ENCODE measurements around the gene KCNQ1OT1.

KCNQ1OT1 gene

DNA sequence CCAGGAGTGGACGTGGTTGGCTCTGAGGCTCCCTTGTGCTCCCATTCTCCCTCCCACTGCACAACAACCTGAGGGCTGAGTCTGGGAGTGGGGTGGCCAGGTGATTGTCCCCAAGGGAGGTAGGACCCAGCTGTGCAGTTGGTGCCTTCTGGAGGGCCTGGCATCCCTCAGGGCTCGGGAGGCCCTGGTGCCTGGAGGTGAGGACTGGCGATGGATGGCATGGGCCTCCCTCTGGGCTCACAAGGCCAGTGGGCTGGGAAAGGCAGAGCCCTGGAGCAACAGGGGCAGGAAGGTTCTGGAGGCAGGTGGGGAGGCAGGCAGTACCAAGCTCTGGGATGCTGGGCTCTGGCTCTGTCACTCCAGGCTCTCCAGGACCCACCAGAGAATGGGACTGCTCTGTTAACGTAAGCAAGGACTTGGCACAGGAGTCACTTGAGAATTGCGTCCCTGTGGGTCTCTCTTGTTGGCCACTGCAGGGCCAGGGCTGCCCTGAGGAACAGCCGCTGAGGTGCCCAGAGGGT is 114.2 kb downstream of the KCNQ1OT1 start:
- no peak for ATAC-seq
- TF ChIP-seq ZC3H10 (CRISPR knock-in tag; IDR thresholded peaks at IDR 0.05) = no peak
- no peak for TF ChIP-seq TCF4 (CRISPR knock-in tag; IDR thresholded peaks at IDR 0.05; ENCODE audit: borderline replicate concordance)
- no peak for TF ChIP-seq RARB (CRISPR knock-in tag; IDR thresholded peaks at IDR 0.05)
- TF ChIP-seq, protein P1, sequence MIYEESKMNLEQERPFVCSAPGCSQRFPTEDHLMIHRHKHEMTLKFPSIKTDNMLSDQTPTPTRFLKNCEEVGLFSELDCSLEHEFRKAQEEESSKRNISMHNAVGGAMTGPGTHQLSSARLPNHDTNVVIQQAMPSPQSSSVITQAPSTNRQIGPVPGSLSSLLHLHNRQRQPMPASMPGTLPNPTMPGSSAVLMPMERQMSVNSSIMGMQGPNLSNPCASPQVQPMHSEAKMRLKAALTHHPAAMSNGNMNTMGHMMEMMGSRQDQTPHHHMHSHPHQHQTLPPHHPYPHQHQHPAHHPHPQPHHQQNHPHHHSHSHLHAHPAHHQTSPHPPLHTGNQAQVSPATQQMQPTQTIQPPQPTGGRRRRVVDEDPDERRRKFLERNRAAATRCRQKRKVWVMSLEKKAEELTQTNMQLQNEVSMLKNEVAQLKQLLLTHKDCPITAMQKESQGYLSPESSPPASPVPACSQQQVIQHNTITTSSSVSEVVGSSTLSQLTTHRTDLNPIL (CRISPR knock-in tag; IDR thresholded peaks at IDR 0.05; ENCODE audit: low read depth) = no peak
- no peak for TF ChIP-seq OSR1 (CRISPR knock-in tag; IDR thresholded peaks at IDR 0.05)
- no peak for TF ChIP-seq ZNF8 (CRISPR knock-in tag; IDR thresholded peaks at IDR 0.05)
- TF ChIP-seq ZNF70 (CRISPR knock-in tag; IDR thresholded peaks at IDR 0.05) = no peak
- TF ChIP-seq ZFP30 (CRISPR knock-in tag; IDR thresholded peaks at IDR 0.05) = no peak
- TF ChIP-seq, protein P2, sequence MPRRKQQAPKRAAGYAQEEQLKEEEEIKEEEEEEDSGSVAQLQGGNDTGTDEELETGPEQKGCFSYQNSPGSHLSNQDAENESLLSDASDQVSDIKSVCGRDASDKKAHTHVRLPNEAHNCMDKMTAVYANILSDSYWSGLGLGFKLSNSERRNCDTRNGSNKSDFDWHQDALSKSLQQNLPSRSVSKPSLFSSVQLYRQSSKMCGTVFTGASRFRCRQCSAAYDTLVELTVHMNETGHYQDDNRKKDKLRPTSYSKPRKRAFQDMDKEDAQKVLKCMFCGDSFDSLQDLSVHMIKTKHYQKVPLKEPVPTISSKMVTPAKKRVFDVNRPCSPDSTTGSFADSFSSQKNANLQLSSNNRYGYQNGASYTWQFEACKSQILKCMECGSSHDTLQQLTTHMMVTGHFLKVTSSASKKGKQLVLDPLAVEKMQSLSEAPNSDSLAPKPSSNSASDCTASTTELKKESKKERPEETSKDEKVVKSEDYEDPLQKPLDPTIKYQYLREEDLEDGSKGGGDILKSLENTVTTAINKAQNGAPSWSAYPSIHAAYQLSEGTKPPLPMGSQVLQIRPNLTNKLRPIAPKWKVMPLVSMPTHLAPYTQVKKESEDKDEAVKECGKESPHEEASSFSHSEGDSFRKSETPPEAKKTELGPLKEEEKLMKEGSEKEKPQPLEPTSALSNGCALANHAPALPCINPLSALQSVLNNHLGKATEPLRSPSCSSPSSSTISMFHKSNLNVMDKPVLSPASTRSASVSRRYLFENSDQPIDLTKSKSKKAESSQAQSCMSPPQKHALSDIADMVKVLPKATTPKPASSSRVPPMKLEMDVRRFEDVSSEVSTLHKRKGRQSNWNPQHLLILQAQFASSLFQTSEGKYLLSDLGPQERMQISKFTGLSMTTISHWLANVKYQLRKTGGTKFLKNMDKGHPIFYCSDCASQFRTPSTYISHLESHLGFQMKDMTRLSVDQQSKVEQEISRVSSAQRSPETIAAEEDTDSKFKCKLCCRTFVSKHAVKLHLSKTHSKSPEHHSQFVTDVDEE (CRISPR knock-in tag; IDR thresholded peaks at IDR 0.05) = no peak
- TF ChIP-seq GLIS3 (CRISPR knock-in tag; IDR thresholded peaks at IDR 0.05) = no peak
- TF ChIP-seq PPARA (CRISPR knock-in tag; IDR thresholded peaks at IDR 0.05; ENCODE audit: borderline replicate concordance) = no peak
- no peak for TF ChIP-seq ARNTL (CRISPR knock-in tag; IDR thresholded peaks at IDR 0.05; ENCODE audit: borderline replicate concordance, low read depth)
- TF ChIP-seq, protein P3, sequence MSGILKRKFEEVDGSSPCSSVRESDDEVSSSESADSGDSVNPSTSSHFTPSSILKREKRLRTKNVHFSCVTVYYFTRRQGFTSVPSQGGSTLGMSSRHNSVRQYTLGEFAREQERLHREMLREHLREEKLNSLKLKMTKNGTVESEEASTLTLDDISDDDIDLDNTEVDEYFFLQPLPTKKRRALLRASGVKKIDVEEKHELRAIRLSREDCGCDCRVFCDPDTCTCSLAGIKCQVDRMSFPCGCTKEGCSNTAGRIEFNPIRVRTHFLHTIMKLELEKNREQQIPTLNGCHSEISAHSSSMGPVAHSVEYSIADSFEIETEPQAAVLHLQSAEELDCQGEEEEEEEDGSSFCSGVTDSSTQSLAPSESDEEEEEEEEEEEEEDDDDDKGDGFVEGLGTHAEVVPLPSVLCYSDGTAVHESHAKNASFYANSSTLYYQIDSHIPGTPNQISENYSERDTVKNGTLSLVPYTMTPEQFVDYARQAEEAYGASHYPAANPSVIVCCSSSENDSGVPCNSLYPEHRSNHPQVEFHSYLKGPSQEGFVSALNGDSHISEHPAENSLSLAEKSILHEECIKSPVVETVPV (CRISPR knock-in tag; IDR thresholded peaks at IDR 0.05) = no peak
- no peak for TF ChIP-seq ZNF565 (CRISPR knock-in tag; conservative IDR thresholded peaks at IDR 0.05; ENCODE audit: low read depth)
- TF ChIP-seq ISL1 (CRISPR knock-in tag; IDR thresholded peaks at IDR 0.05) = no peak
- TF ChIP-seq BACH2 (CRISPR knock-in tag; IDR thresholded peaks at IDR 0.05; ENCODE audit: borderline replicate concordance) = no peak
- TF ChIP-seq ZFP3 (CRISPR knock-in tag; IDR thresholded peaks at IDR 0.05) = no peak
- TF ChIP-seq, protein P4, sequence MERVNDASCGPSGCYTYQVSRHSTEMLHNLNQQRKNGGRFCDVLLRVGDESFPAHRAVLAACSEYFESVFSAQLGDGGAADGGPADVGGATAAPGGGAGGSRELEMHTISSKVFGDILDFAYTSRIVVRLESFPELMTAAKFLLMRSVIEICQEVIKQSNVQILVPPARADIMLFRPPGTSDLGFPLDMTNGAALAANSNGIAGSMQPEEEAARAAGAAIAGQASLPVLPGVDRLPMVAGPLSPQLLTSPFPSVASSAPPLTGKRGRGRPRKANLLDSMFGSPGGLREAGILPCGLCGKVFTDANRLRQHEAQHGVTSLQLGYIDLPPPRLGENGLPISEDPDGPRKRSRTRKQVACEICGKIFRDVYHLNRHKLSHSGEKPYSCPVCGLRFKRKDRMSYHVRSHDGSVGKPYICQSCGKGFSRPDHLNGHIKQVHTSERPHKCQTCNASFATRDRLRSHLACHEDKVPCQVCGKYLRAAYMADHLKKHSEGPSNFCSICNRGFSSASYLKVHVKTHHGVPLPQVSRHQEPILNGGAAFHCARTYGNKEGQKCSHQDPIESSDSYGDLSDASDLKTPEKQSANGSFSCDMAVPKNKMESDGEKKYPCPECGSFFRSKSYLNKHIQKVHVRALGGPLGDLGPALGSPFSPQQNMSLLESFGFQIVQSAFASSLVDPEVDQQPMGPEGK (CRISPR knock-in tag; IDR thresholded peaks at IDR 0.05; ENCODE audit: borderline replicate concordance) = no peak
- TF ChIP-seq, protein P5, sequence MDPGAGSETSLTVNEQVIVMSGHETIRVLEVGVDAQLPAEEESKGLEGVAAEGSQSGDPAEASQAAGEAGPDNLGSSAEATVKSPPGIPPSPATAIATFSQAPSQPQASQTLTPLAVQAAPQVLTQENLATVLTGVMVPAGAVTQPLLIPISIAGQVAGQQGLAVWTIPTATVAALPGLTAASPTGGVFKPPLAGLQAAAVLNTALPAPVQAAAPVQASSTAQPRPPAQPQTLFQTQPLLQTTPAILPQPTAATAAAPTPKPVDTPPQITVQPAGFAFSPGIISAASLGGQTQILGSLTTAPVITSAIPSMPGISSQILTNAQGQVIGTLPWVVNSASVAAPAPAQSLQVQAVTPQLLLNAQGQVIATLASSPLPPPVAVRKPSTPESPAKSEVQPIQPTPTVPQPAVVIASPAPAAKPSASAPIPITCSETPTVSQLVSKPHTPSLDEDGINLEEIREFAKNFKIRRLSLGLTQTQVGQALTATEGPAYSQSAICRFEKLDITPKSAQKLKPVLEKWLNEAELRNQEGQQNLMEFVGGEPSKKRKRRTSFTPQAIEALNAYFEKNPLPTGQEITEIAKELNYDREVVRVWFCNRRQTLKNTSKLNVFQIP (CRISPR knock-in tag; IDR thresholded peaks at IDR 0.05; ENCODE audit: borderline replicate concordance, low read depth) = no peak
- TF ChIP-seq CSDC2 (CRISPR knock-in tag; IDR thresholded peaks at IDR 0.05) = no peak

DNA sequence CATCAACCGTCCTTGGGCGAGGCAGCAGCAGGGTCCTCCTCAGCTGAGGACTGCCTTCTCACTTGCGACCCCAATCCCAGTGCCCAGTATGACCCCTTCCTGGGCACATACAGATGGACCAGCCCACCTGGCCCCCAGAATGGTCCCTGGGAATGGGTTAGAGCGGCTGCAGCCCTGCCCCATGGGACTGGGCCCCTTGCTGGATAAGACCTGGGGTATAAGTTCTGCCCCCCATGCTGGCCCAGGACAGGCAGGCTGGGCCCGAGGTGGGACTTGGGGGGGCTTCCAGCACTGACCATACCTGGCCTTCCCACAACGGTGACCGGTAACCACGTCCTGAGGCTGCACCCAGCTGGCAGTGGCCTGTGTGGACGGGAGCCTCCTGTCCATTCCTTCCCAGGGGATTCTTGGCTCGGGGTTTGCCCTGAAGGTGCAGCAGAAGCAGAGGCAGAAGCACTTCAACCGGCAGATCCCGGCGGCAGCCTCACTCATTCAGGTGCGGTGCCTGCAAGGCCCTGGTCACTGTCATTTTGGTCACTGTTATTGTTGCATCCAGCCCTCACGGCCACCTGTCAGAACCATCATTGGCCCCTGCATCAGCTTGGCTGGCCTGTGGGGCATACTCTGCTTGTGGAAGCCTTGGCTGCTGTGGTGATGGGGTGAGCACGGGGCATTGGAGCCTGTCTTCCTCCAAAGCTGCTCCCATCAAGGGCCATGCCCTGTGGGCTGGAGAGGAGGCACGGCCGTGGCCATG is 114.8 kb downstream of the KCNQ1OT1 start:
- TF ChIP-seq RARB (CRISPR knock-in tag; IDR thresholded peaks at IDR 0.05) = no peak
- ATAC-seq = no peak

DNA sequence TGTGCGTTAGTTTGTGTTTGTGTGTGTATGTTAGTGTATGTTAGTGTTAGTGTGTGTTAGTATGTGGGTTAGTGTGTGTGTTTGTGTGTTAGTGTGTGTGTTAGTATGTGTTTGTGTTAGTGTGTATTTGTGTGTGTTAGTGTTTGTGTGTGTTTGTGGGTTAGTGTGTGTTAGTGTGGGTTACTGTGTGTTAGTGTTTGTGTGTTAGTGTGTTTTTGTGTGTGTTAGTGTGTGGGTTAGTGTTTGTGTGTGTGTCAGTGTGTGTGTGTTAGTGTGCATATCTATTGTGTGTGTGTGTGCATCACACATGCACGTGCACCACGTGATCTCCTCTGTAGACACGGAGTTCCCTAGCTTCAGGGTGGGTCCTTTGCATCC is 115.4 kb downstream of the KCNQ1OT1 start:
- ATAC-seq = no peak

More for the DNA sequence above, 115.4 kb downstream of the KCNQ1OT1 start:
- no peak for TF ChIP-seq OSR1 (CRISPR knock-in tag; IDR thresholded peaks at IDR 0.05)
- TF ChIP-seq ISL1 (CRISPR knock-in tag; IDR thresholded peaks at IDR 0.05) = no peak
- TF ChIP-seq ESRRG (CRISPR knock-in tag; IDR thresholded peaks at IDR 0.05) = no peak
- TF ChIP-seq GLIS3 (CRISPR knock-in tag; IDR thresholded peaks at IDR 0.05) = no peak
- no peak for TF ChIP-seq CSDC2 (CRISPR knock-in tag; IDR thresholded peaks at IDR 0.05)
- TF ChIP-seq, protein P2 (CRISPR knock-in tag; IDR thresholded peaks at IDR 0.05) = no peak
